Progenitor cell of endocrine pancreas (in vitro differentiated cells): ENCODE data around the gene MAZ. TPM values are rescaled to one million over a fixed set of nuclear protein-coding genes. Genes with fewer than 3 reads are reported as not detected.

Source experiments
- DNase-seq: peaks from one replicate; pipeline ENCODE4 v3.0.0; 2021; ENCODE audit warnings: low spot score; ENCODE audit not compliant: unreplicated experiment
- H3K27ac Mint-ChIP-seq: 2 replicates; pipeline ENCODE4 v1.8.0; 2021; ENCODE audit warnings: mild to moderate bottlenecking, moderate library complexity, mixed read lengths
- H3K27me3 Mint-ChIP-seq: 2 replicates; pipeline ENCODE4 v1.8.0; 2021; ENCODE audit warnings: mixed read lengths
- H3K36me3 Mint-ChIP-seq: 2 replicates; pipeline ENCODE4 v1.8.0; 2022; ENCODE audit warnings: mixed read lengths; ENCODE audit not compliant: insufficient read depth
- H3K4me1 Mint-ChIP-seq: 2 replicates; pipeline ENCODE4 v1.8.0; 2021; ENCODE audit warnings: low read depth, mixed read lengths
- H3K4me3 Mint-ChIP-seq: 2 replicates; pipeline ENCODE4 v1.8.0; 2021; ENCODE audit warnings: low read depth, mild to moderate bottlenecking, moderate library complexity, mixed read lengths
- H3K9me3 Mint-ChIP-seq: 2 replicates; pipeline ENCODE4 v1.8.0; 2021; ENCODE audit warnings: low read depth, mixed read lengths
- total RNA-seq: library from RNA; stranded (reverse); gene quantifications from 2 replicates; pipeline ENCODE4 v1.2.1, GENCODE V29; 2021
- TF ChIP-seq, protein P1 (sequence below): fragments of 200-600 bp; sonication (generic); IDR thresholded peaks from one replicate; pipeline ENCODE4 v1.5.0; 2021; ENCODE audit warnings: antibody characterized with exemption, mild to moderate bottlenecking; ENCODE audit not compliant: unreplicated experiment

Gene MAZ
- total RNA-seq, 1 donor from 2014 or later: 347 TPM

DNA sequence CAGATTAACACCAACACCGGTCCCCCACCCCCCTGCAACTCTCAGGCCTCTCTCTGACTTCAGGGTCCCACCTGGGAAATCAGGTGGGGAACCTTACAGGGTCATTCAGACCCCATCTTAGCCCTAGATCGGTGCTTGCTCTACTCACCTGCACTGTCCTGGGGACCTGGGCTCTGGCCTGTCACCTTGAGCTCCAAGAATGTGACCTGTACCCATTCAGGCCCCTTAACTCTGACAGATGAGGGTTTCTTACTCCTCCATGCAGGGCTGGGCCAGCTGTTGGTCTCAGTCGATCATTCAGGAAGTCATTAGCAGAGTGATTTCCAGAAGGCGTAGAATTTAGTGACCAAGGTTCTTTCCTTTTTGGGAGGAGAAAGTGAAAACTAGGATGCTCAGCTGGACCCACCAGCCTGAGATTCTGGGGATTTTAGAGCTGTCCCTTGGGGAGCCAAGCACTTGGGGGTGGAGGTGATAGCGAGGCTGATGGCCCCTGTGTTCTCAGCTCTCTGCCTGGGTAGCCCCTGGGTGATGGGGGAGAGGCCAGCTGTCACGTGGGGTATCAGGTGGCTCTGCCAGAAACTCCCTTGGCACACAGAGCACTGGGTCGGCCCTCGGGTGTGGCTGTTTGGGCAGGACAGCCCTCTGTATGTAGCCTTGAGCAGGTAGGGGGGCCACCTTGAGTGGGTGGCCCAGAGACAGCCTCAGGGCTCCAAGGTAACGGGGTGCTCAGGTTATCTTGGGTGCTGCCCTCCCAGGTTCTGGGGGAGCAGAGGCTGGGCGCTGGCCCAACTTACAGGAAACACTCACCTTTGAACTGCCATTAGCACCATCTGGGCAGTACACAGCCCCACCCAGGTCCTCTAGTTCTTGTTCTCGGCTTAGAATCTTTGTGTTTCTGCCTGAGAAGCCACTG is 14.7 kb downstream of the MAZ start:
- peaks cover 15% of the 10 kb centered on the region for H3K36me3 Mint-ChIP-seq
- DNase-seq: no peak
- H3K27ac Mint-ChIP-seq: peak overlapping the region; percentile 20
- peak overlapping the region; percentile 59 for H3K4me3 Mint-ChIP-seq
- TF ChIP-seq, protein P1, sequence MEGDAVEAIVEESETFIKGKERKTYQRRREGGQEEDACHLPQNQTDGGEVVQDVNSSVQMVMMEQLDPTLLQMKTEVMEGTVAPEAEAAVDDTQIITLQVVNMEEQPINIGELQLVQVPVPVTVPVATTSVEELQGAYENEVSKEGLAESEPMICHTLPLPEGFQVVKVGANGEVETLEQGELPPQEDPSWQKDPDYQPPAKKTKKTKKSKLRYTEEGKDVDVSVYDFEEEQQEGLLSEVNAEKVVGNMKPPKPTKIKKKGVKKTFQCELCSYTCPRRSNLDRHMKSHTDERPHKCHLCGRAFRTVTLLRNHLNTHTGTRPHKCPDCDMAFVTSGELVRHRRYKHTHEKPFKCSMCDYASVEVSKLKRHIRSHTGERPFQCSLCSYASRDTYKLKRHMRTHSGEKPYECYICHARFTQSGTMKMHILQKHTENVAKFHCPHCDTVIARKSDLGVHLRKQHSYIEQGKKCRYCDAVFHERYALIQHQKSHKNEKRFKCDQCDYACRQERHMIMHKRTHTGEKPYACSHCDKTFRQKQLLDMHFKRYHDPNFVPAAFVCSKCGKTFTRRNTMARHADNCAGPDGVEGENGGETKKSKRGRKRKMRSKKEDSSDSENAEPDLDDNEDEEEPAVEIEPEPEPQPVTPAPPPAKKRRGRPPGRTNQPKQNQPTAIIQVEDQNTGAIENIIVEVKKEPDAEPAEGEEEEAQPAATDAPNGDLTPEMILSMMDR: no peak
- peaks cover 24% of the 10 kb centered on the region for H3K4me1 Mint-ChIP-seq
- no peaks in the 10 kb centered on the region for H3K9me3 Mint-ChIP-seq
- no peaks in the 10 kb centered on the region for H3K27me3 Mint-ChIP-seq

DNA sequence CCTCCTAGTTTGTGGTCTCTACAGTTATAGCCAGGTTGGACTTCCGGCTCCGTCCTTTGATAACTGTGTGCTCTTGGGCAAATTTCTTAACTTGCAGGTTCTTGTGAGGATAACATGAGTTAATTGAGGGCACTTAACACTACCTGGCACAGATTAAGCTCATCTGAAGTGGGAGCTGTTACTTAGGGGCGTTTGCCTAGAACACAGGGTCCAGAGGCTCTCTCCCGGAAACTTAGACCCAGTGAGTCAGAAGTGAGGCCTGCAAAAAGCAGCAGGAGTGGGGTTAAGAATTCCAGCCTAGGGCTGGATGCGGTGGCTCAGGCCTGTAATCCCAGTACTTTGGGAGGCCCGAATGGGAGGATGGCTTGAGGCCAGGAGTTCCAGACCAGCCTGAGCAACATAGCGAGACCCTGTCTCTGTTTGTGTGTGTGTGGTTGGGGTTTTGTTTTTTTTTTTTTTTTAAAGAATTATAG is 15.3 kb downstream of the MAZ start:
- H3K4me1 Mint-ChIP-seq: peaks cover 24% of the 10 kb centered on the region
- peaks cover 15% of the 10 kb centered on the region for H3K36me3 Mint-ChIP-seq
- no peak for DNase-seq
- TF ChIP-seq, protein P1: no peak
- peak overlapping the region; percentile 37 for H3K27ac Mint-ChIP-seq
- no peak overlapping the region for H3K4me3 Mint-ChIP-seq
- H3K27me3 Mint-ChIP-seq: no peaks in the 10 kb centered on the region
- no peaks in the 10 kb centered on the region for H3K9me3 Mint-ChIP-seq

DNA sequence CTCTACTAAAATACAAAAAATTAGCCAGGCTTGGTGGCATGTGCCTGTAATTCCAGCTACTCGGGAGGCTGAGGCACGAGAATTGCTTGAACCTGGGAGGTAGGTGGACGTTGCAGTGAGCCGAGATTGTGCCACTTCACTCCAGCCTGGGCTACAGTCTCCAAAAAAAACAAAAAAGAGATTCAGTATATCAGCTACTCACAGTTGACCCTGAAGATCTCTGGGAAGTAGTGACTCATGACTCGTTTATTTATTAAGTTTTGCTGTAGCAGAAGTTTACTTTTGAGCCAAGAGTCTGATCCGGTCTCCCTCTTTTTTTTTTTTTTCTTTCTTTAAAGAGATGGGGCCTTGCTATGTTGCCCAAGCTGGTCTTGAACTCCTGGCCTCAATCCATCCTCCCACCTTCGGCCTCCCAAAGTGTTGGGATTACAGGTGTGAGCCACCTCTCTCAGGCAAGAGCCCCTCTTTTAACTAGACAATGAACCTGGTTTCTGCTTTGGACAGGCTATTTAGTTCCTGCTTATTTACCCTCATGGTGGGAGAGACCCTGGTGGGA is 18.3 kb downstream of the MAZ start:
- Mint-ChIP-seq H3K4me3 (no peak overlapping the region), H3K9me3 (no peaks in the 10 kb centered on the region), H3K4me1 (peaks cover 15% of the 10 kb centered on the region), H3K27ac (no peak overlapping the region), H3K36me3 (peaks cover 1% of the 10 kb centered on the region), H3K27me3 (no peaks in the 10 kb centered on the region)
- DNase-seq: no peak
- TF ChIP-seq, protein P1: no peak

DNA sequence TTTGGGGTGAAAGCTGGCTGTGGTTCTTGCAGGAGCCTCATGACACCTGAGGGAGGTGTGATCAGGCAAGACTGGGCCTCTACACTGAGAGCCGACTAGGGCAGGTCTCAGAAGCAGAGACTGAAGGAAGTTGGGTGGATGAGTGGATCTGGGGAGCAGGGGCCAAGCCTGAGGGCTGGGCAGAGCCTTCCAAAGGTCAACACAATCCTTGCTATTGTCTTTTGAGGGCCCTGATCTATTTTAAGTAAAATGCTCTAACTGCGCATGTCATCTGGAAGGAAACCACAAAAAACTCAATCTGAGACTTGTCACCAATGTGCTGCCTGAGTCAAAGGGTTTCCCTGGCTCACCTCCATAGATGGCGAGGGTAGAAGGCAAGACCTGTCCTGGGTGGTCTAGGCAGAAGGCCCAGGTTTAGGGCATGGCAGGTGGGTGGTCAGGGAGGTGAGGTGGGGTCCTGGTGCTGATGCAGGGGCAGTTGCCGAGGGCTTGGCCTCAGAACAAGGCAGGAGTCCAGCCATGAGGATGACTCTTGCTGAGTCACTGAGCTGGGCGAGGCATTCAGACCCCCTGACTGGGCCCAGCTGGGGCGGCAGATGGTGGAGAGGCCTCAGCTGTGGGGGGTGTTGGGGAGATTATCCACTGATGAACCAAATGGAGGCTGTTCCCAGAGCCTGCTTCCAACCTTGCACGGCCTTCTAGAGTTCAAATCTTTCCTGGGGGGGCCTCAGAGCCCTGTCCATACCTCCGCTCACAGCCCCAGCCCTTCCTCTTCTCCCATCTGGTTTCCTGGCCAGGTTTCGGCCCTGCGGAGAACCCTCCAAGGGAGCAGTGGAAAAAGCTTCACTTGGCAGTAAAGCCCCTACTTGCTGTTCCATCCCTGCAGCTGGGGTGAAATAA is 19.1 kb downstream of the MAZ start:
- TF ChIP-seq, protein P1: no peak
- Mint-ChIP-seq H3K4me3 (no peak overlapping the region), H3K9me3 (no peaks in the 10 kb centered on the region), H3K36me3 (no peaks in the 10 kb centered on the region), H3K27ac (peak overlapping the region; percentile 30), H3K27me3 (no peaks in the 10 kb centered on the region), H3K4me1 (peaks cover 14% of the 10 kb centered on the region)
- no peak for DNase-seq

DNA sequence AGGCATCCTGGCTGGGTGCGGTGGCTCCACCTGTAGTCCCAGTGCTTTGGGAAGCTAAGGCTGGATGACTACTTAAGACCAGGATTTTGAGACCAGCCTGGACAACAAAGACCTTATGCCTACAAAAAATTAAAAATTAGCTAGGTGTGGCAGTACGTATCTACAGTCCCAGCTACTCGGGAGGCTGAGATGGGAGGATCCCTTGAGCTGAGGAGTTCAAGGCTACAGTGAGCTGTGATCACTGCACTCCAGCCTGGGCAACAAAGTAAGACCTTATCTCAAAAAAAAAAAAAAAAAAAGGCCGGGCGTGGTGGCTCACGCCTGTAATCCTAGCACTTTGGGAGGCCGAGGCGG is 20.0 kb downstream of the MAZ start:
- Mint-ChIP-seq H3K27ac (no peak overlapping the region), H3K27me3 (no peaks in the 10 kb centered on the region), H3K4me1 (peaks cover 8% of the 10 kb centered on the region), H3K36me3 (no peaks in the 10 kb centered on the region), H3K9me3 (no peaks in the 10 kb centered on the region), H3K4me3 (no peak overlapping the region)
- TF ChIP-seq, protein P1: no peak
- DNase-seq: no peak
